ENCODE data around the gene USP35.

Gene USP35

DNA sequence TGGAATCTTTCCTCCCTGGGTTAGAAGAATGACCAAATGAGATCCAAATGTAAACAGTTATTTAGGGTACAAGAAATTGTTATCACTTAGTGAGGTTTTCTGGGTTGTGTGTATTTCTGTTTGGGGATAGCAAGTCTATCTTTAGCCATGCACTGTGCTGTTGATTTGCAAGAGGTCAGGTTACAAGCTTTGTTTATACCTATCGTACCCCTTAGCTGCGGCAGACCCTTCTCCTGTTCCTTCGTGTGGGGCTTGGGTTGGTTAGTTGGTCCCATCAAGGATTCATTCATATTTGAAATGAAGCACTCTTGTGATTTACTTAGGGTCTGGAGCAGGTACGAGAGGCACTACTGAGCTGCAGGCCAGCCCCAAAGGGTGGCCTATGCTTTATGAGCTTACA is 72.6 kb downstream of the USP35 start:
- Histone ChIP-seq H3K27ac (ENCODE audit: low read length) (no peak overlapping the region), H3K4me1 (ENCODE audit: low read length) (no peaks in the 10 kb centered on the region), H3F3A (ENCODE audit: insufficient read depth, low read length) (no peaks in the 10 kb centered on the region), H3K9ac (ENCODE audit: low read length) (no peak overlapping the region), H3K36me3 (replicated peaks; ENCODE audit: insufficient read depth, low read length) (no peaks in the 10 kb centered on the region), H3K79me2 (ENCODE audit: low read length) (no peaks in the 10 kb centered on the region), H3K9me3 (replicated peaks; ENCODE audit: insufficient read depth, low read length) (no peaks in the 10 kb centered on the region), H4K20me1 (ENCODE audit: insufficient read depth, low read length) (no peaks in the 10 kb centered on the region), H3K9me2 (replicated peaks; ENCODE audit: insufficient read depth, low read length) (no peaks in the 10 kb centered on the region), H3K27me3 (replicated peaks; ENCODE audit: insufficient read depth, low read length) (no peaks in the 10 kb centered on the region), H2AFZ (ENCODE audit: low read length) (no peak overlapping the region), H3K4me3 (ENCODE audit: low read length) (no peak overlapping the region), H3K4me2 (ENCODE audit: low read depth, low read length) (no peak overlapping the region)
- no peak for DNase-seq
- TF ChIP-seq, protein P1, sequence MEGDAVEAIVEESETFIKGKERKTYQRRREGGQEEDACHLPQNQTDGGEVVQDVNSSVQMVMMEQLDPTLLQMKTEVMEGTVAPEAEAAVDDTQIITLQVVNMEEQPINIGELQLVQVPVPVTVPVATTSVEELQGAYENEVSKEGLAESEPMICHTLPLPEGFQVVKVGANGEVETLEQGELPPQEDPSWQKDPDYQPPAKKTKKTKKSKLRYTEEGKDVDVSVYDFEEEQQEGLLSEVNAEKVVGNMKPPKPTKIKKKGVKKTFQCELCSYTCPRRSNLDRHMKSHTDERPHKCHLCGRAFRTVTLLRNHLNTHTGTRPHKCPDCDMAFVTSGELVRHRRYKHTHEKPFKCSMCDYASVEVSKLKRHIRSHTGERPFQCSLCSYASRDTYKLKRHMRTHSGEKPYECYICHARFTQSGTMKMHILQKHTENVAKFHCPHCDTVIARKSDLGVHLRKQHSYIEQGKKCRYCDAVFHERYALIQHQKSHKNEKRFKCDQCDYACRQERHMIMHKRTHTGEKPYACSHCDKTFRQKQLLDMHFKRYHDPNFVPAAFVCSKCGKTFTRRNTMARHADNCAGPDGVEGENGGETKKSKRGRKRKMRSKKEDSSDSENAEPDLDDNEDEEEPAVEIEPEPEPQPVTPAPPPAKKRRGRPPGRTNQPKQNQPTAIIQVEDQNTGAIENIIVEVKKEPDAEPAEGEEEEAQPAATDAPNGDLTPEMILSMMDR (IDR thresholded peaks at IDR 0.05; ENCODE audit: low read length), result no peak
- no peak for TF ChIP-seq EZH2 (optimal IDR thresholded peaks at IDR 0.05; ENCODE audit: low read depth, low read length)
- no peak for TF ChIP-seq EZH2phosphoT487 (IDR thresholded peaks at IDR 0.05; ENCODE audit: low read length)

DNA sequence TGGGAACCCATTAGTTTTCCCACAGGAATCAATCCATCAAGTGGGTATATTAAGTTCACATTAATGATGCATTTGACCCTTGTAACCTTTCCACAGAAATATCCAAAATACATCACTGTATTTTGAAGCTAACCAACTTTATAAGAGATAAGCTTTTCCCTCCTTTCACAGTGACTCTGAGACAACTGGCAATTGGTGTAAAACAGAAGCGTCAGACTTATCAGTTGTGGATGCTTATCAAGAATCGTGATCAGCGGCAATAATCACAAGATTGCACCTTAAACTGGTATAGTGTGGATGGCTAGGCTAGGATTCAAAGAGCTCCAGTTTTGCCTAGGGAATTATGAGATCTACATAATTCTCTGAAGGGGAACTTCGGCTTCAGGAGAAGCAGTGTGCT is 73.1 kb downstream of the USP35 start:
- H3K9me2 ChIP-seq (replicated peaks; ENCODE audit: insufficient read depth, low read length), result no peaks in the 10 kb centered on the region
- H3F3A ChIP-seq (ENCODE audit: insufficient read depth, low read length), result no peaks in the 10 kb centered on the region
- no peaks in the 10 kb centered on the region for H3K36me3 ChIP-seq (replicated peaks; ENCODE audit: insufficient read depth, low read length)
- no peak overlapping the region for H3K27ac ChIP-seq (ENCODE audit: low read length)
- H3K9ac ChIP-seq (ENCODE audit: low read length), result no peak overlapping the region
- no peaks in the 10 kb centered on the region for H3K4me1 ChIP-seq (ENCODE audit: low read length)
- no peak overlapping the region for H3K4me3 ChIP-seq (ENCODE audit: low read length)
- no peak for TF ChIP-seq EZH2phosphoT487 (IDR thresholded peaks at IDR 0.05; ENCODE audit: low read length)
- H3K27me3 ChIP-seq (replicated peaks; ENCODE audit: insufficient read depth, low read length), result no peaks in the 10 kb centered on the region
- H4K20me1 ChIP-seq (ENCODE audit: insufficient read depth, low read length), result no peaks in the 10 kb centered on the region
- H3K79me2 ChIP-seq (ENCODE audit: low read length), result no peaks in the 10 kb centered on the region
- DNase-seq, result no peak
- H3K9me3 ChIP-seq (replicated peaks; ENCODE audit: insufficient read depth, low read length), result no peaks in the 10 kb centered on the region
- H3K4me2 ChIP-seq (ENCODE audit: low read depth, low read length), result no peak overlapping the region
- no peak overlapping the region for H2AFZ ChIP-seq (ENCODE audit: low read length)

GRCh38 chr11:78262238-78262637 is 73.5 kb downstream of the USP35 start:
- Histone ChIP-seq H3K4me3 (ENCODE audit: low read length) (no peak overlapping the region), H2AFZ (ENCODE audit: low read length) (no peak overlapping the region), H3K9me2 (replicated peaks; ENCODE audit: insufficient read depth, low read length) (no peaks in the 10 kb centered on the region), H3K4me1 (ENCODE audit: low read length) (no peaks in the 10 kb centered on the region), H3K27ac (ENCODE audit: low read length) (no peak overlapping the region), H3K79me2 (ENCODE audit: low read length) (no peaks in the 10 kb centered on the region), H3K27me3 (replicated peaks; ENCODE audit: insufficient read depth, low read length) (no peaks in the 10 kb centered on the region), H3K4me2 (ENCODE audit: low read depth, low read length) (no peak overlapping the region), H3F3A (ENCODE audit: insufficient read depth, low read length) (no peaks in the 10 kb centered on the region), H3K9ac (ENCODE audit: low read length) (no peak overlapping the region), H4K20me1 (ENCODE audit: insufficient read depth, low read length) (no peaks in the 10 kb centered on the region), H3K36me3 (replicated peaks; ENCODE audit: insufficient read depth, low read length) (no peaks in the 10 kb centered on the region), H3K9me3 (replicated peaks; ENCODE audit: insufficient read depth, low read length) (no peaks in the 10 kb centered on the region)
- TF ChIP-seq, protein P1 (IDR thresholded peaks at IDR 0.05; ENCODE audit: low read length), result no peak
- TF ChIP-seq EZH2 (optimal IDR thresholded peaks at IDR 0.05; ENCODE audit: low read depth, low read length) (no peak), EZH2phosphoT487 (IDR thresholded peaks at IDR 0.05; ENCODE audit: low read length) (no peak)
- DNase-seq, result no peak

GRCh38 chr11:78262691-78263090 is 74.0 kb downstream of the USP35 start:
- no peak overlapping the region for H3K9ac ChIP-seq (ENCODE audit: low read length)
- no peak overlapping the region for H3K4me3 ChIP-seq (ENCODE audit: low read length)
- no peaks in the 10 kb centered on the region for H3K36me3 ChIP-seq (replicated peaks; ENCODE audit: insufficient read depth, low read length)
- H2AFZ ChIP-seq (ENCODE audit: low read length), result no peak overlapping the region
- H3K9me3 ChIP-seq (replicated peaks; ENCODE audit: insufficient read depth, low read length), result no peaks in the 10 kb centered on the region
- H3K4me2 ChIP-seq (ENCODE audit: low read depth, low read length), result no peak overlapping the region
- no peaks in the 10 kb centered on the region for H3F3A ChIP-seq (ENCODE audit: insufficient read depth, low read length)
- no peaks in the 10 kb centered on the region for H3K79me2 ChIP-seq (ENCODE audit: low read length)
- no peak overlapping the region for H3K27ac ChIP-seq (ENCODE audit: low read length)
- TF ChIP-seq, protein P1 (IDR thresholded peaks at IDR 0.05; ENCODE audit: low read length), result no peak
- TF ChIP-seq EZH2phosphoT487 (IDR thresholded peaks at IDR 0.05; ENCODE audit: low read length), result no peak
- TF ChIP-seq EZH2 (optimal IDR thresholded peaks at IDR 0.05; ENCODE audit: low read depth, low read length), result no peak
- H3K27me3 ChIP-seq (replicated peaks; ENCODE audit: insufficient read depth, low read length), result no peaks in the 10 kb centered on the region
- no peaks in the 10 kb centered on the region for H3K4me1 ChIP-seq (ENCODE audit: low read length)
- H4K20me1 ChIP-seq (ENCODE audit: insufficient read depth, low read length), result no peaks in the 10 kb centered on the region
- no peaks in the 10 kb centered on the region for H3K9me2 ChIP-seq (replicated peaks; ENCODE audit: insufficient read depth, low read length)
- no peak for DNase-seq
